Activated CD4-positive, alpha-beta T cell treated with anti-CD3 and anti-CD28 coated beads for 36 hours (primary cell): ENCODE results near the gene ARID4B. TPM values are rescaled to one million over a fixed set of nuclear protein-coding genes. Genes with fewer than 3 reads are reported as not detected.
"Not testable (repeated sequence)": the region's sequence is repeated elsewhere in the genome, so short reads cannot be mapped to it uniquely, and the experiment has no call there.

Experiments used
- ATAC-seq: fragments of 200-7000 bp; cut with Tn5 transposase; one replicate; pipeline ENCODE4 v1.10.0; 2021; ENCODE audit warnings: mild to moderate bottlenecking, moderate library complexity
- CTCF ChIA-PET: fragments of 350-600 bp; sonication (Branson Sonifier 250); formaldehyde crosslinking; loops from one replicate; lab custom pipeline; 2021; ENCODE audit warnings: antibody characterized with exemption; lab: Charles Lee
- POLR2A ChIA-PET: fragments of 350-600 bp; sonication (Branson Sonifier 250); formaldehyde crosslinking; loops from one replicate; lab custom pipeline; 2021; ENCODE audit warnings: antibody characterized with exemption, inconsistent platforms; lab: Charles Lee
- DNase-seq: peaks from one replicate; pipeline ENCODE4 v3.0.0-alpha.2; 2020
- H3K27ac Mint-ChIP-seq: one replicate; pipeline ENCODE4 v1.8.0; 2021; ENCODE audit warnings: mixed read lengths
- H3K27me3 Mint-ChIP-seq: one replicate; pipeline ENCODE4 v1.8.0; 2021; ENCODE audit warnings: mixed read lengths
- H3K36me3 Mint-ChIP-seq: one replicate; pipeline ENCODE4 v1.8.0; 2021; ENCODE audit warnings: low read depth, mixed read lengths
- H3K4me1 Mint-ChIP-seq: one replicate; pipeline ENCODE4 v1.8.0; 2021; ENCODE audit warnings: mixed read lengths
- H3K4me3 Mint-ChIP-seq: one replicate; pipeline ENCODE4 v1.8.0; 2021; ENCODE audit warnings: mild to moderate bottlenecking, moderate library complexity, mixed read lengths
- H3K9me3 Mint-ChIP-seq: one replicate; pipeline ENCODE4 v1.8.0; 2021; ENCODE audit warnings: low read depth, mixed read lengths
- intact Hi-C, 2 experiments: fragments of 100-400 bp; cut with DNase I in 1 of 2; cut with micrococcal nuclease in 1 of 2; formaldehyde crosslinking; loops; one replicate each; pipeline versions ENCODE4 v1.14.2 to v1.15.1; 2022 to 2024; cut with DNase I, micrococcal nuclease
- total RNA-seq, 2 experiments: library from RNA; stranded (reverse); gene quantifications; one replicate each; pipeline ENCODE4 v1.2.3, GENCODE V29; 2021

ARID4B gene
- total RNA-seq, 2 experiments from 2014 or later, result 38.6 to 42.9 TPM

GRCh38 chr1:235161685-235162327 is 166.2 kb downstream of the ARID4B start:
- peaks cover 15% of the 10 kb centered on the region for H3K4me1 Mint-ChIP-seq
- no peaks in the 10 kb centered on the region for H3K9me3 Mint-ChIP-seq
- CTCF ChIA-PET, result interaction anchor here (0.7 to 1.4 kb wide), 7 partner anchors 10 to 254 kb away, joined by 3 to 16 read pairs (median 3); no protein-coding TSS in a partner anchor
- peak overlapping the region; percentile 95 for H3K27ac Mint-ChIP-seq
- DNase-seq (no peak), ATAC-seq (no peak)
- peaks cover 14% of the 10 kb centered on the region for H3K36me3 Mint-ChIP-seq
- peak overlapping the region; percentile 93 for H3K4me3 Mint-ChIP-seq
- H3K27me3 Mint-ChIP-seq, result no peaks in the 10 kb centered on the region
- POLR2A ChIA-PET, result interaction anchor here (0.6 to 1.4 kb wide), 8 partner anchors 16 to 262 kb away, joined by 3 to 11 read pairs (median 6); no protein-coding TSS in a partner anchor
- intact Hi-C loops, result loop anchor here (1.0 to 10.0 kb wide), 10 partner anchors 33 to 342 kb away; partner anchors contain the start of genes ARID4B (in 2 of the 2), GGPS1 (in 2 of the 2), B3GALNT2 (in 1 of the 2) and TBCE (in 1 of the 2)

GRCh38 chr1:235160957-235161684 is 166.9 kb downstream of the ARID4B start, which contains the start of gene RBM34:
TSS of gene RBM34 (minus strand) at chr1:235161250. CDS start at chr1:235161226, 24 bp downstream.
- CTCF ChIA-PET, result interaction anchor here (0.6 to 1.4 kb wide), 11 partner anchors 10 to 453 kb away, joined by 3 to 16 read pairs (median 3); no protein-coding TSS in a partner anchor
- intact Hi-C loops, result loop anchor here (1.0 to 10.0 kb wide), 10 partner anchors 32 to 343 kb away; partner anchors contain the start of genes ARID4B (in 2 of the 2), GGPS1 (in 2 of the 2), B3GALNT2 (in 1 of the 2) and TBCE (in 1 of the 2)
- Mint-ChIP-seq H3K4me1 (peaks cover 15% of the 10 kb centered on the region), H3K27me3 (no peaks in the 10 kb centered on the region), H3K9me3 (no peaks in the 10 kb centered on the region), H3K36me3 (peaks cover 15% of the 10 kb centered on the region), H3K27ac (peak within 1 kb of the TSS; percentile 95), H3K4me3 (peak within 1 kb of the TSS; percentile 93)
- ATAC-seq, result peak; percentile 91
- DNase-seq, result peak; percentile 97
- POLR2A ChIA-PET, result interaction anchor here (0.6 to 1.4 kb wide), 10 partner anchors 16 to 344 kb away, joined by 3 to 7 read pairs (median 4); partner anchors contain the start of genes ARID4B and GGPS1

GRCh38 chr1:235160383-235160956 is 167.5 kb downstream of the ARID4B start:
- Mint-ChIP-seq H3K27ac (peak overlapping the region; percentile 95), H3K4me1 (peaks cover 15% of the 10 kb centered on the region), H3K36me3 (peaks cover 16% of the 10 kb centered on the region), H3K9me3 (no peaks in the 10 kb centered on the region), H3K4me3 (peak overlapping the region; percentile 93), H3K27me3 (no peaks in the 10 kb centered on the region)
- ATAC-seq (peak; percentile 69), DNase-seq (no peak)
- intact Hi-C loops, result loop anchor here (2.0 to 10.0 kb wide), 3 partner anchors 47 to 254 kb away; partner anchors contain the start of genes ARID4B (in 1 of the 2) and GGPS1 (in 1 of the 2)
- CTCF ChIA-PET, result interaction anchor here (0.5 to 1.4 kb wide), 14 partner anchors 9 to 840 kb away, joined by 3 to 16 read pairs (median 3); no protein-coding TSS in a partner anchor
- POLR2A ChIA-PET, result interaction anchor here (0.5 to 1.4 kb wide), 9 partner anchors 9 to 345 kb away, joined by 3 to 7 read pairs (median 4); partner anchors contain the start of genes ARID4B and GGPS1

- Mint-ChIP-seq H3K27ac (peak overlapping the region; percentile 95), H3K4me1 (peaks cover 15% of the 10 kb centered on the region), H3K4me3 (peak overlapping the region; percentile 93), H3K36me3 (peaks cover 17% of the 10 kb centered on the region)
- ATAC-seq, H3K9me3 Mint-ChIP-seq, H3K27me3 Mint-ChIP-seq, DNase-seq: not testable (repeated sequence)
- POLR2A ChIA-PET, result interaction anchor here (1.4 kb wide), 1 partner anchor 28 kb away, joined by 4 read pairs; no protein-coding TSS in a partner anchor
- intact Hi-C loops, result loop anchor here (2.0 to 10.0 kb wide), 3 partner anchors 47 to 255 kb away; partner anchors contain the start of genes ARID4B (in 1 of the 2) and GGPS1 (in 1 of the 2)
- CTCF ChIA-PET, result interaction anchor here (0.6 to 1.4 kb wide), 7 partner anchors 19 to 840 kb away, joined by 3 to 5 read pairs (median 3); no protein-coding TSS in a partner anchor
Measured at GRCh38 chr1:235159930-235160329, 168.0 kb downstream of the ARID4B start.

GRCh38 chr1:235159284-235159683 is 168.7 kb downstream of the ARID4B start:
- H3K9me3 Mint-ChIP-seq, ATAC-seq, intact Hi-C loops, H3K27ac Mint-ChIP-seq, DNase-seq, H3K27me3 Mint-ChIP-seq: not testable (repeated sequence)
- POLR2A ChIA-PET, result interaction anchor here (0.6 to 0.7 kb wide), 2 partner anchors 10 to 20 kb away, joined by 4 to 5 read pairs; no protein-coding TSS in a partner anchor
- Mint-ChIP-seq H3K36me3 (peaks cover 23% of the 10 kb centered on the region), H3K4me3 (peak overlapping the region; percentile 93), H3K4me1 (peaks cover 22% of the 10 kb centered on the region)
- CTCF ChIA-PET, result interaction anchor here (0.9 to 2.1 kb wide), 4 partner anchors 10 to 47 kb away, joined by 3 to 7 read pairs (median 3); no protein-coding TSS in a partner anchor

GRCh38 chr1:235158680-235159079 is 169.3 kb downstream of the ARID4B start:
- no peaks in the 10 kb centered on the region for H3K27me3 Mint-ChIP-seq
- ATAC-seq, result no peak
- POLR2A ChIA-PET, result interaction anchor here (0.6 kb wide), 1 partner anchor 20 kb away, joined by 4 read pairs; no protein-coding TSS in a partner anchor
- H3K4me3 Mint-ChIP-seq, result no peak overlapping the region
- H3K4me1 Mint-ChIP-seq, result peaks cover 22% of the 10 kb centered on the region
- intact Hi-C loops, result no loop called here
- no peak overlapping the region for H3K27ac Mint-ChIP-seq
- no peak for DNase-seq
- CTCF ChIA-PET, result interaction anchor here (0.6 to 2.1 kb wide), 2 partner anchors 9 to 56 kb away, joined by 3 to 7 read pairs; no protein-coding TSS in a partner anchor
- H3K9me3 Mint-ChIP-seq, result no peaks in the 10 kb centered on the region
- H3K36me3 Mint-ChIP-seq, result peaks cover 29% of the 10 kb centered on the region

GRCh38 chr1:235157150-235157549 is 170.8 kb downstream of the ARID4B start:
- no peak for DNase-seq
- peaks cover 40% of the 10 kb centered on the region for H3K36me3 Mint-ChIP-seq
- ChIA-PET POLR2A (interaction anchor here (0.6 kb wide), 1 partner anchor 313 kb away, joined by 3 read pairs; no protein-coding TSS in a partner anchor), CTCF (interaction anchor here (0.5 to 2.2 kb wide), 5 partner anchors 8 to 260 kb away, joined by 3 to 7 read pairs (median 4); no protein-coding TSS in a partner anchor)
- H3K4me1 Mint-ChIP-seq, result peaks cover 22% of the 10 kb centered on the region
- no peak overlapping the region for H3K27ac Mint-ChIP-seq
- H3K27me3 Mint-ChIP-seq, result no peaks in the 10 kb centered on the region
- ATAC-seq, result no peak
- no peak overlapping the region for H3K4me3 Mint-ChIP-seq
- H3K9me3 Mint-ChIP-seq, result no peaks in the 10 kb centered on the region
- intact Hi-C loops, result no loop called here

- Mint-ChIP-seq H3K27ac (no peak overlapping the region), H3K9me3 (no peaks in the 10 kb centered on the region), H3K4me3 (no peak overlapping the region), H3K36me3 (peaks cover 40% of the 10 kb centered on the region), H3K4me1 (peaks cover 20% of the 10 kb centered on the region), H3K27me3 (no peaks in the 10 kb centered on the region)
- CTCF ChIA-PET, result interaction anchor here (0.5 to 2.2 kb wide), 4 partner anchors 14 to 260 kb away, joined by 3 to 4 read pairs (median 4); no protein-coding TSS in a partner anchor
- DNase-seq, result no peak
- POLR2A ChIA-PET, result no interaction called here
- intact Hi-C loops, result no loop called here
- ATAC-seq, result no peak
Measured at GRCh38 chr1:235156740-235157139, 171.2 kb downstream of the ARID4B start.

- DNase-seq (no peak), ATAC-seq (no peak)
- Mint-ChIP-seq H3K9me3 (no peaks in the 10 kb centered on the region), H3K36me3 (peaks cover 44% of the 10 kb centered on the region), H3K27me3 (no peaks in the 10 kb centered on the region), H3K4me3 (no peak overlapping the region), H3K4me1 (peaks cover 23% of the 10 kb centered on the region), H3K27ac (no peak overlapping the region)
- intact Hi-C loops, result no loop called here
- CTCF ChIA-PET, result interaction anchor here (0.9 to 2.2 kb wide), 3 partner anchors 13 to 261 kb away, joined by 4 read pairs; no protein-coding TSS in a partner anchor
- POLR2A ChIA-PET, result no interaction called here
Measured at GRCh38 chr1:235156265-235156664, 171.7 kb downstream of the ARID4B start.

- ATAC-seq, result no peak
- H3K36me3 Mint-ChIP-seq, result peaks cover 53% of the 10 kb centered on the region
- ChIA-PET POLR2A (interaction anchor here (0.7 kb wide), 1 partner anchor 19 kb away, joined by 8 read pairs; no protein-coding TSS in a partner anchor), CTCF (interaction anchor here (0.6 to 1.0 kb wide), 4 partner anchors 19 to 823 kb away, joined by 3 to 4 read pairs (median 3); no protein-coding TSS in a partner anchor)
- no peak overlapping the region for H3K27ac Mint-ChIP-seq
- no peaks in the 10 kb centered on the region for H3K27me3 Mint-ChIP-seq
- intact Hi-C loops, result loop anchor here in 1 of 2 experiments (5.0 kb wide), 1 partner anchor 40 kb away; no protein-coding TSS in a partner anchor
- no peak overlapping the region for H3K4me3 Mint-ChIP-seq
- peaks cover 28% of the 10 kb centered on the region for H3K4me1 Mint-ChIP-seq
- H3K9me3 Mint-ChIP-seq, result no peaks in the 10 kb centered on the region
- no peak for DNase-seq
Measured at GRCh38 chr1:235152235-235152634, 175.7 kb downstream of the ARID4B start.
